ENCODE measurements around the gene NCMAP. TPM values are rescaled to one million over a fixed set of nuclear protein-coding genes. Genes with fewer than 3 reads are reported as not detected.

NCMAP gene
- total and polyA plus RNA-seq, 2 of the 4 experiments (the other 2 are of a cell fraction) = not detected

- DNase-seq (no peak), ATAC-seq (ENCODE audit: low read depth) (no peak)
- Histone ChIP-seq H3K14ac (replicated peaks; ENCODE audit: low read depth, low read length) (no peak overlapping the region), H2AK9ac (replicated peaks; ENCODE audit: low read depth, low read length, poor library complexity) (no peak overlapping the region), H2AK5ac (ENCODE audit: low read depth, low read length) (no peak overlapping the region), H3K9ac (ENCODE audit: low read depth, low read length) (no peak overlapping the region), H3K36me3 (ENCODE audit: control insufficient read depth, insufficient read depth, low read length) (no peaks in the 10 kb centered on the region; the same call in 1 of the 2 replicates), H3K9me1 (ENCODE audit: insufficient read depth, low read length) (0 out of 2 replicates have a peak, but pooled peaks cover 6% of the 10 kb centered on the region), H2BK15ac (ENCODE audit: low read depth, low read length) (no peak overlapping the region), H3K56ac (ENCODE audit: extremely low read depth, insufficient read depth, low read length) (no peak overlapping the region), H3K9me3 (ENCODE audit: control insufficient read depth, insufficient read depth, low read length) (no peaks in the 10 kb centered on the region), H4K91ac (ENCODE audit: insufficient read depth, low read depth, low read length) (no peak overlapping the region), H3K4me3 (ENCODE audit: insufficient read depth, low read depth, low read length) (no peak overlapping the region), H3K23ac (ENCODE audit: low read depth, low read length) (no peak overlapping the region), H4K5ac (ENCODE audit: low read depth, low read length) (no peak overlapping the region), H3K4ac (ENCODE audit: low read depth, low read length) (no peak overlapping the region), H4K8ac (ENCODE audit: low read depth in 2 of 2, low read length in 2 of 2) (no peak overlapping the region), H4K20me1 (ENCODE audit: insufficient read depth, low read length) (no peaks in the 10 kb centered on the region), H2BK120ac (ENCODE audit: low read depth, low read length) (no peak overlapping the region), H3K4me2 (ENCODE audit: low read depth, low read length) (no peak overlapping the region), H2BK20ac (ENCODE audit: low read depth, low read length) (no peak overlapping the region), H2BK5ac (ENCODE audit: low read depth, low read length, poor library complexity, severe bottlenecking) (no peak overlapping the region), H3K27me3 (ENCODE audit: control insufficient read depth, insufficient read depth, low read length) (no peaks in the 10 kb centered on the region), H3K27ac (ENCODE audit: insufficient read depth, low read length) (no peak overlapping the region), H3K79me1 (ENCODE audit: low read depth in 1 of 2, low read length in 2 of 2) (peaks cover 6 to 8% of the 10 kb centered on the region in 2 experiments; a peak in 3 of 4 replicates), H2AFZ (replicated peaks; ENCODE audit: low read length, poor library complexity) (no peak overlapping the region), H3K18ac (ENCODE audit: low read depth, low read length) (no peak overlapping the region), H3K4me1 (ENCODE audit: control insufficient read depth, insufficient read depth, low read length) (no peaks in the 10 kb centered on the region)
- no CpG with 5 or more reads among the region's 5 CpGs for WGBS, 2 experiments (ENCODE audit: extremely low coverage in 2 of 2, insufficient read length in 1 of 2)
- no TSS peak for BruUV-seq (replicated peaks)
- dilution Hi-C loops (cut with HindIII; ENCODE audit: low sequenced_read_pairs, unreplicated experiment) = no loop called here
- in situ Hi-C loops (cut with MboI; ENCODE audit: low sequenced_read_pairs) = no loop called here
- intact Hi-C loops (cut with micrococcal nuclease) = no loop called here
- no peak for TF ChIP-seq BHLHE40 (IDR thresholded peaks at IDR 0.05; ENCODE audit: low read depth, low read length)
- TF ChIP-seq MXI1 (IDR thresholded peaks at IDR 0.05; ENCODE audit: borderline replicate concordance, low read depth, low read length) = no peak
- no peak for TF ChIP-seq CHD1 (IDR thresholded peaks at IDR 0.05; ENCODE audit: low read depth, low read length)
- no peak for TF ChIP-seq ELK1 (IDR thresholded peaks at IDR 0.05; ENCODE audit: borderline replicate concordance, low read depth, low read length)
- TF ChIP-seq MAFK (IDR thresholded peaks at IDR 0.05; ENCODE audit: low read depth, low read length) = no peak
- TF ChIP-seq RAD21 (IDR thresholded peaks at IDR 0.05; ENCODE audit: low read length) = no peak
- CTCF ChIA-PET = interaction anchor here (0.6 to 1.2 kb wide), 3 partner anchors 10 to 54 kb away, joined by 3 to 4 read pairs (median 4); partner anchors contain the start of gene RCAN3
- POLR2A ChIA-PET (ENCODE audit: unreplicated experiment) = no interaction called here
Measured at GRCh38 chr1:24514946-24515345, 40.9 kb upstream of the NCMAP start.
